HuH-7 (cell line): ENCODE results near the gene CEACAM16.
"Not testable (repeated sequence)": the region's sequence is repeated elsewhere in the genome, so short reads cannot be mapped to it uniquely, and the experiment has no call there.

Experiments
- DNase-seq: peaks from one replicate; pipeline ENCODE4 v3.0.0; 2011; ENCODE audit warnings: low spot score

CEACAM16 gene

GRCh38 chr19:44703336-44704078 lies 4.6 kb downstream of the CEACAM16 start:
- DNase-seq, result no peak

GRCh38 chr19:44704982-44705381 lies 6.0 kb downstream of the CEACAM16 start:
- no peak for DNase-seq

GRCh38 chr19:44705502-44706010 lies 6.6 kb downstream of the CEACAM16 start:
- DNase-seq, result no peak

- DNase-seq, result no peak
These were observed 7.7 kb downstream of the CEACAM16 start for GRCh38 chr19:44706506-44707236.

GRCh38 chr19:44707794-44708193 lies 8.8 kb downstream of the CEACAM16 start:
- DNase-seq, result no peak

GRCh38 chr19:44708940-44709339 lies 10.0 kb downstream of the CEACAM16 start:
- DNase-seq, result no peak

GRCh38 chr19:44709434-44710266 lies 10.7 kb downstream of the CEACAM16 start:
- DNase-seq, result peak; percentile 14

GRCh38 chr19:44710483-44710882 lies 11.5 kb downstream of the CEACAM16 start:
- no peak for DNase-seq

GRCh38 chr19:44712864-44713515 lies 14.0 kb downstream of the CEACAM16 start:
- peak; percentile 27 for DNase-seq

- no peak for DNase-seq
These were observed 15.7 kb downstream of the CEACAM16 start for GRCh38 chr19:44714597-44715169.

GRCh38 chr19:44717603-44718002 lies 18.7 kb downstream of the CEACAM16 start:
- DNase-seq, result no peak

GRCh38 chr19:44718441-44719261 lies 19.7 kb downstream of the CEACAM16 start:
- DNase-seq, result peak; percentile 83

GRCh38 chr19:44719262-44719701 lies 20.3 kb downstream of the CEACAM16 start:
- DNase-seq, result no peak

- not testable (repeated sequence) for DNase-seq
These were observed 21.4 kb downstream of the CEACAM16 start for GRCh38 chr19:44720396-44720795.

- DNase-seq, result no peak
These were observed 22.0 kb downstream of the CEACAM16 start for GRCh38 chr19:44720945-44721344.

- DNase-seq, result not testable (repeated sequence)
These were observed 22.4 kb downstream of the CEACAM16 start for GRCh38 chr19:44721369-44721768.

- no peak for DNase-seq
These were observed 23.5 kb downstream of the CEACAM16 start for GRCh38 chr19:44722131-44723121.

GRCh38 chr19:44723299-44723951 lies 24.5 kb downstream of the CEACAM16 start:
- no peak for DNase-seq

- DNase-seq, result peak; percentile 68
These were observed 25.0 kb downstream of the CEACAM16 start for GRCh38 chr19:44723952-44724319.
